ENCODE measurements around the gene GALNT10. TPM values are rescaled to one million over a fixed set of nuclear protein-coding genes. Genes with fewer than 3 reads are reported as not detected.

GALNT10 gene
- total RNA-seq, 4 donors from 2014 or later, result 17.2 to 28.6 (median 21.1) TPM

DNA sequence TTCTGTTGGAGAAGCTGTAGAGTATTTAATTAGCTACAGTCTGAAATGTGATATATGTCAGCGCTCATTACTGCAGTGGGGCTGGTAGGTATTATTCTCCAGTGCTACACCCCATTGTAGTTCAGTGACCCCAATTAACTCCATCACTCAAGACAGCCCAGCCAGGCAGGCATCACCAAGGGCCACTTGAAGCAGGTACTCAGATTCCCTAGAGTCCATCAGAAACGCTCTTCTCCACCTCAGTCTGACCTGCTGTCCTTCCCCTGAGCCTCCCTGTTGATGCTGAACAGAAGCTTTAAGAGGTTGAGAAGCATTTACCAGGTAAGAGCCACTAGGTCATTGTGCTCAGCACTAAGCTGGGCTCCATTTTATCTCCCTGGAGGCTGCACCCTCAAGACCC, 71.8 kb downstream of the GALNT10 start:
- TF ChIP-seq CTCF (IDR thresholded peaks at IDR 0.05; ENCODE audit: low read depth), result no peak

DNA sequence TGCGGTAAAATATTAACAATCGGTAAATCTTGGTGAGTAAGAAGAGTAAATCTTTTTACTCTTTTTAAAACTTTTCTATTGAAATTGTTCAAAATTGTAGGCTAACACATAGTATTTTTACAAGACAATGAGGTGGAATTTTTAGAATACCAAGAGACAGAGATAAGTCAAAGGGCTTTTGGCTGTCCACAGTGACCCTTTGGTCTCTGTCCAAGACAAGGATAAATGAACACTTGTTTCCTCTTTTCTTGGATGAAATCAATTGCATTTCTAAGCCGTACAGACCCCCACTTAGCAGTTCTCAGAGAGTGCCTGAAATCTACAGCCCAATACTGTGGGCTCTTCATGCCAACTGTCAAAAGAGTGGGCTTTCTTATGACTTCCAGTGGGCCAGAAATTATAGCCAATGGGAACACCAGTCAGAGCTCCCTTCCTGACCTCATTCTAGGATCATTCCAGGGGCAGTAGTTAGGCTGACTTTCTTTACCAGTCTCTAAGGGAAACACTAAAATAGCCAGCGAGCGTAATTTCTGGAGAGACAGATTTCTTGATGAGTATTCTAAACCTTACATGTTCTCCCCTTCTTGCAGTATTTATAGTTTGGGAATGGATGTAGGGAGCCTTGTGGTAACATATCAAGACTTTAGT, 74.1 kb downstream of the GALNT10 start:
- TF ChIP-seq CTCF (IDR thresholded peaks at IDR 0.05; ENCODE audit: low read depth), result no peak

DNA sequence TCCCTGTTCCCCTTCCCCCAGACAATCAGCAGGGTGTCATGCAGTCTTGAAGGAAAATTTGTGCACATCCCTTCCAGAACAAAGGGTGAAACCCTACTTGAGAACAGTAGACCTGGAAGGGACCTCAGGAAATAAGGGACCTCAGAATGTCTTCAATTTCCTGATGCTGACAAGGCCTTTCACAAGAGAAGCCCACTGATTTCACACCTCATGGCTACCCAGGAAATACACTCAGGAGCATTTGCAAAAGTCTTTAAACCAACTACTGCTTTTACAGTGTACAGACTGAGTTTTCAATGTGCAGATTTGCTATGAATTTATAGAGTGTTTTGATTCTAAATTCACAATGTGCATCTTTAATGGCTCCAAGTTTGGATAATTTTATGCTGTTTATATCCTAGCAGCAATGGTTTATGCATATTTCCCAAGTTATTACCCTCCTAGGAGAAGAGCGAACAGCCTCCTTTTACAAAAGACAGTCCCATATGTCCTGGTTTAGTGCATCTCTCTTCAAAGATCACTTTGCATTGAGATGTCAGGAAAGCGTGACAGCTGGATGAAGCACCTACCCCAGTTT, 74.8 kb downstream of the GALNT10 start:
- no peak for TF ChIP-seq CTCF (IDR thresholded peaks at IDR 0.05; ENCODE audit: low read depth)

DNA sequence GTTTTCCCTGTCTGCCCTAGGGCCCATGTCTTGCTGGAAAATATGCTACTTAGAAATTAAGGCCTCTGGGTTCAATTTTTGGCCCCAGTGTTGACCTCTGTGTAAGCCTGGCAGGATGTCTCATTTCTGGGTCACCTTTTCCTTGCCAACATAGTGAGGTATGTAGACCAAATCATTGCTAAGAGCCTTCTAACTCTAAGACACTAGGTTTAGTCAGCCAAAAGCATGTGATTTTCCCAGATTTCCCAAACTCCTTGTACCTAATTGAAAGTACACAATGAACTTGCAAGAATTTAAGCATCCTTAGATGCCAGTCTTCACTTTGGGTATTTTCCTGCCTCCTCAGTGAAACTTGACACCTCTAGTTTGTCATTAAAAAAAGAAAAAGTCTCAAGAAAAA, 77.0 kb downstream of the GALNT10 start:
- no peak for TF ChIP-seq CTCF (IDR thresholded peaks at IDR 0.05; ENCODE audit: low read depth)

GRCh38 chr5:154268073-154268472, 77.5 kb downstream of the GALNT10 start:
- no peak for TF ChIP-seq CTCF (IDR thresholded peaks at IDR 0.05; ENCODE audit: low read depth)

DNA sequence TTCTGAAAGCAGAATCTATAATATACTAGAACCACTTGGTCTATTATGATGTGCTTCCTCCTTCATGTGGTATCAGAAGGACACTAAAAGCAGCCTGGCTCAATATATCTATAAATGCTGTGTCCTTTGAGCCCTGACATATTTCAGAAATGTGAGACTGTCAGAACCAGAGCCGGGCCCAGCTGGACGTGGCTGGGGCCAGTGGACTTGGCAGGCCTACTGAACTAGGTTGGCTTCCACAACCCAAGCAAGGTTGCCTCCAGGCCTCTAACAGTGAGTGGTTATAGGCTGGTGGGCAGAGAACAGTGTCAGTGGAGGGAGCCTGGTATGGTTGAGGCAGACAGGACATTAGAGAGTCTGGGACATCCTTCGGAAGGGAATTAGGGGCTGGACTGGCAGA, 78.9 kb downstream of the GALNT10 start:
- TF ChIP-seq CTCF (IDR thresholded peaks at IDR 0.05; ENCODE audit: low read depth), result no peak

DNA sequence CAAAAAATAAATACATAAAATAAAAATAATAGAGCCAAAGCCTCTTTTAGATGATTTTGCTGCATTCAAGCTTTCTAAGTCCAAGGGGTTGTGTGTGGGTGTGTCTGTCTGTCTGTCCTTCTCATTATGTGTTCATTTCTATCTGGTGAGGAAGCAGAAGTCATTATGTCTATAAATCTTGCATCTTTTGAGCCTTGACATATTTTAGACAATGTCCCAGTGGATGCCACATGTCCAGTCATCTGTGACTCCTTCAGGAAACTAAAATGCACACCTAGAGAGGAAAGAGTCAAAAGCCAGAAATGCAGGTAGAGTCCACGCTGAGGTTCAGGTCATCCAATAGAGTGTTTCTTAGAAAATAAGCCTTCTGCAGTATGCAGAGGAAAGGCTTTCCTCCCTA, 80.9 kb downstream of the GALNT10 start:
- TF ChIP-seq CTCF (IDR thresholded peaks at IDR 0.05; ENCODE audit: low read depth), result no peak

Data from subcutaneous adipose tissue (tissue), 4 donors.